WTC11 (cell line): ENCODE results near the gene DMXL1. TPM values are rescaled to one million over a fixed set of nuclear protein-coding genes. Genes with fewer than 3 reads are reported as not detected.
A peak's percentile ranks its signal among the peaks of the same experiment; 100 is the strongest.

Experiments
- ATAC-seq: fragments of 200-7000 bp; cut with Tn5 transposase; 2 replicates; pipeline ENCODE4 v1.10.0; 2021; ENCODE audit warnings: mild to moderate bottlenecking, moderate library complexity
- CTCF ChIA-PET: fragments of 300-600 bp; sonication (Branson Sonifier 250); formaldehyde crosslinking; loops from one replicate; lab custom pipeline; 2021; ENCODE audit warnings: antibody characterized with exemption; lab: Charles Lee
- POLR2A ChIA-PET: fragments of 350-600 bp; sonication (Branson Sonifier 250); formaldehyde crosslinking; loops from one replicate; lab custom pipeline; 2021; ENCODE audit warnings: antibody characterized with exemption; lab: Charles Lee
- DNase-seq: peaks from one replicate; pipeline ENCODE4 v3.0.0; 2021; ENCODE audit warnings: low spot score
- H3K27ac Mint-ChIP-seq: 2 replicates; pipeline ENCODE4 v1.8.0; 2021; ENCODE audit warnings: mixed read lengths
- H3K27me3 Mint-ChIP-seq: 2 replicates; pipeline ENCODE4 v1.8.0; 2021; ENCODE audit warnings: low read depth, mild to moderate bottlenecking, moderate library complexity, mixed read lengths
- H3K36me3 Mint-ChIP-seq: 2 replicates; pipeline ENCODE4 v1.8.0; 2021; ENCODE audit warnings: mixed read lengths
- H3K4me1 Mint-ChIP-seq: 2 replicates; pipeline ENCODE4 v1.8.0; 2022; ENCODE audit warnings: mixed read lengths
- H3K4me3 Mint-ChIP-seq: 2 replicates; pipeline ENCODE4 v1.8.0; 2021; ENCODE audit warnings: mild to moderate bottlenecking, moderate library complexity, mixed read lengths
- H3K9me3 Mint-ChIP-seq: 2 replicates; pipeline ENCODE4 v1.8.0; 2021; ENCODE audit warnings: mixed read lengths
- AFF4 ChIP-seq: sonication (generic); formaldehyde crosslinking; IDR thresholded peaks from 2 replicates; pipeline ENCODE4 v1.8.1; 2023; ENCODE audit warnings: mild to moderate bottlenecking, missing genetic modification reagents, borderline replicate concordance
- AR ChIP-seq: fragments of 250-450 bp; sonication (Bioruptor Pico); IDR thresholded peaks from 2 replicates; pipeline ENCODE4 v1.9.0; 2021; ENCODE audit warnings: mild to moderate bottlenecking
- ATF1 ChIP-seq: sonication (generic); formaldehyde crosslinking; IDR thresholded peaks from 2 replicates; pipeline ENCODE4 v1.8.1; 2023; ENCODE audit warnings: mild to moderate bottlenecking, moderate library complexity, missing genetic modification reagents
- CREM ChIP-seq: sonication (generic); formaldehyde crosslinking; IDR thresholded peaks from 2 replicates; pipeline ENCODE4 v1.8.1; 2022; ENCODE audit warnings: mild to moderate bottlenecking, missing genetic modification reagents, moderate library complexity
- E2F4 ChIP-seq: sonication (generic); formaldehyde crosslinking; IDR thresholded peaks from 2 replicates; pipeline ENCODE4 v1.8.1; 2022; ENCODE audit warnings: low read depth, mild to moderate bottlenecking, moderate library complexity, missing genetic modification reagents, borderline replicate concordance
- EMX1 ChIP-seq: fragments of 250-450 bp; sonication (Bioruptor Pico); IDR thresholded peaks from 2 replicates; pipeline ENCODE4 v1.8.0; 2021; ENCODE audit warnings: mild to moderate bottlenecking
- ESRRA ChIP-seq: sonication (generic); formaldehyde crosslinking; IDR thresholded peaks from 2 replicates; pipeline ENCODE4 v1.8.1; 2022; ENCODE audit warnings: mild to moderate bottlenecking, missing genetic modification reagents, borderline replicate concordance
- FOXJ3 ChIP-seq: sonication (generic); formaldehyde crosslinking; IDR thresholded peaks from 2 replicates; pipeline ENCODE4 v1.9.0; 2021; ENCODE audit warnings: missing genetic modification reagents, mild to moderate bottlenecking, borderline replicate concordance
- FOXK1 ChIP-seq: sonication (generic); formaldehyde crosslinking; IDR thresholded peaks from 2 replicates; pipeline ENCODE4 v1.8.0; 2022; ENCODE audit warnings: mild to moderate bottlenecking, moderate library complexity, missing genetic modification reagents
- HMGXB4 ChIP-seq: sonication (generic); formaldehyde crosslinking; IDR thresholded peaks from 2 replicates; pipeline ENCODE4 v1.8.1; 2023; ENCODE audit warnings: mild to moderate bottlenecking, moderate library complexity, missing genetic modification reagents
- IRF1 ChIP-seq: sonication (generic); formaldehyde crosslinking; IDR thresholded peaks from 2 replicates; pipeline ENCODE4 v1.8.0; 2023; ENCODE audit warnings: missing genetic modification reagents
- IRF2 ChIP-seq: sonication (generic); formaldehyde crosslinking; IDR thresholded peaks from 2 replicates; pipeline ENCODE4 v1.8.0; 2022; ENCODE audit warnings: low read depth, missing genetic modification reagents, borderline replicate concordance
- MAX ChIP-seq: sonication (generic); formaldehyde crosslinking; IDR thresholded peaks from 2 replicates; pipeline ENCODE4 v1.8.0; 2022; ENCODE audit warnings: mild to moderate bottlenecking, missing genetic modification reagents
- MYBL2 ChIP-seq: sonication (generic); formaldehyde crosslinking; IDR thresholded peaks from 2 replicates; pipeline ENCODE4 v1.8.1; 2023; ENCODE audit warnings: mild to moderate bottlenecking, moderate library complexity, missing genetic modification reagents
- NR3C1 ChIP-seq: sonication (generic); formaldehyde crosslinking; conservative IDR thresholded peaks from 2 replicates; pipeline ENCODE4 v1.8.1; 2023; ENCODE audit warnings: low read depth, mild to moderate bottlenecking, missing genetic modification reagents
- PRDM15 ChIP-seq: sonication (generic); formaldehyde crosslinking; IDR thresholded peaks from 2 replicates; pipeline ENCODE4 v1.8.0; 2022; ENCODE audit warnings: missing genetic modification reagents
- RELA ChIP-seq: sonication (generic); formaldehyde crosslinking; IDR thresholded peaks from 2 replicates; pipeline ENCODE4 v1.8.1; 2022; ENCODE audit warnings: missing genetic modification reagents, mild to moderate bottlenecking, borderline replicate concordance
- SP1 ChIP-seq: sonication (generic); formaldehyde crosslinking; conservative IDR thresholded peaks from 2 replicates; pipeline ENCODE4 v1.8.1; 2022; ENCODE audit warnings: missing genetic modification reagents
- ZBTB43 ChIP-seq: sonication (generic); formaldehyde crosslinking; IDR thresholded peaks from 2 replicates; pipeline ENCODE4 v1.8.1; 2023; ENCODE audit warnings: mild to moderate bottlenecking, missing genetic modification reagents
- ZNF232 ChIP-seq: sonication (generic); formaldehyde crosslinking; IDR thresholded peaks from 2 replicates; pipeline ENCODE4 v1.8.0; 2022; ENCODE audit warnings: mild to moderate bottlenecking, missing genetic modification reagents
- total RNA-seq: library from RNA; stranded (reverse); gene quantifications from 3 replicates; pipeline ENCODE4 v1.2.3, GENCODE V29; 2021

The DMXL1 gene
- total RNA-seq, 1 experiment from 2014 or later, result 43.7 TPM

- ChIA-PET CTCF (interaction anchor here (0.6 to 2.5 kb wide), 12 partner anchors 12 to 615 kb away, joined by 3 to 26 read pairs (median 4); partner anchors contain the start of genes DTWD2 and TNFAIP8), POLR2A (interaction anchor here (0.5 to 1.6 kb wide), 8 partner anchors 21 to 947 kb away, joined by 3 to 7 read pairs (median 4); partner anchors contain the start of genes DMXL1, DTWD2 and TNFAIP8)
- Mint-ChIP-seq H3K9me3 (no peaks in the 10 kb centered on the region), H3K4me1 (peaks cover 33% of the 10 kb centered on the region), H3K4me3 (peak overlapping the region; percentile 96), H3K27ac (peak overlapping the region; percentile 86), H3K36me3 (no peaks in the 10 kb centered on the region), H3K27me3 (peaks cover 23% of the 10 kb centered on the region)
- DNase-seq, result peak; percentile 97
- ATAC-seq, result peak; percentile 96
- TF ChIP-seq RELA (CRISPR knock-in tag) (no peak), CREM (peak; percentile 49; the same call in 1 of the 2 replicates), MAX (CRISPR knock-in tag) (peak; percentile 69), FOXK1 (CRISPR knock-in tag) (peak; percentile 45; the same call in 1 of the 2 replicates), NR3C1 (CRISPR knock-in tag) (no peak), EMX1 (no peak), ESRRA (CRISPR knock-in tag) (no peak), MYBL2 (CRISPR knock-in tag) (peak; percentile 77; the same call in 1 of the 2 replicates), FOXJ3 (CRISPR knock-in tag) (no peak), IRF2 (CRISPR knock-in tag) (no peak), ATF1 (CRISPR knock-in tag) (no peak), IRF1 (CRISPR knock-in tag) (no peak), ZBTB43 (CRISPR knock-in tag) (peak; percentile 97), AR (CRISPR knock-in tag) (no peak), SP1 (peak; percentile 77), E2F4 (CRISPR knock-in tag) (peak; percentile 68; the same call in 1 of the 2 replicates), ZNF232 (CRISPR knock-in tag) (no peak; the same call in 1 of the 2 replicates), PRDM15 (CRISPR knock-in tag) (no peak; the same call in 1 of the 2 replicates), AFF4 (CRISPR knock-in tag) (0 out of 2 replicates have a peak, but pooled peaks have one; percentile 56), HMGXB4 (CRISPR knock-in tag) (peak; percentile 90; the same call in 1 of the 2 replicates)
These were observed 197.6 kb downstream of the DMXL1 start for GRCh38 chr5:119268387-119269060.
